H1 (cell line): ENCODE measurements around the gene SPRN. TPM values are rescaled to one million over a fixed set of nuclear protein-coding genes. Genes with fewer than 3 reads are reported as not detected.

Source experiments
- CTCF ChIA-PET: fragments of 300-600 bp; sonication (Branson Sonifier 250); formaldehyde crosslinking; loops from one replicate; lab custom pipeline; 2021; ENCODE audit not compliant: partially characterized antibody; lab: Charles Lee
- POLR2A ChIA-PET: fragments of 300-600 bp; sonication (Branson Sonifier 250); formaldehyde crosslinking; loops from one replicate; lab custom pipeline; 2021; ENCODE audit warnings: inconsistent platforms; ENCODE audit not compliant: partially characterized antibody; lab: Charles Lee
- DNase-seq, 2 experiments: peaks; one replicate each; pipeline versions ENCODE4 v3.0.0 to v3.0.0-alpha.2; 2010 to 2022; ENCODE audit warnings: low spot score in 2 of 2, low read depth in 1 of 2, mixed read lengths in 1 of 2
- FAIRE-seq: peaks from 2 replicates; lab custom pipeline; 2011; peaks lifted over from hg19 to GRCh38; lab: Jason Lieb, UNC
- H2AFZ ChIP-seq: 2 replicates; pipeline ENCODE4 v1.8.1; 2012; ENCODE audit warnings: low read length, inconsistent platforms
- H2AK5ac ChIP-seq: 2 replicates; pipeline ENCODE4 v1.6.1; 2013; ENCODE audit warnings: low read depth, low read length
- H2BK120ac ChIP-seq: replicated peaks from 2 replicates; pipeline ENCODE3; 2013; ENCODE audit warnings: low read depth, low read length, inconsistent platforms
- H2BK12ac ChIP-seq: 2 replicates; pipeline ENCODE4 v1.6.1; 2013; ENCODE audit warnings: low read depth, low read length
- H2BK15ac ChIP-seq: 2 replicates; pipeline ENCODE4 v1.6.1; 2013; ENCODE audit warnings: low read length
- H2BK20ac ChIP-seq: 2 replicates; pipeline ENCODE4 v1.6.1; 2013; ENCODE audit warnings: low read length
- H2BK5ac ChIP-seq: 2 replicates; pipeline ENCODE4 v1.6.1; 2013; ENCODE audit warnings: low read depth, low read length
- H3K14ac ChIP-seq: 2 replicates; pipeline ENCODE4 v1.6.1; 2013; ENCODE audit warnings: inconsistent platforms; ENCODE audit not compliant: insufficient read length
- H3K18ac ChIP-seq: 2 replicates; pipeline ENCODE4 v1.6.1; 2013; ENCODE audit warnings: low read length; ENCODE audit errors: extremely low read depth
- H3K23ac ChIP-seq: 2 replicates; pipeline ENCODE4 v1.6.1; 2013; ENCODE audit warnings: inconsistent platforms; ENCODE audit not compliant: insufficient read length
- H3K23me2 ChIP-seq: 2 replicates; pipeline ENCODE4 v1.6.1; 2013; ENCODE audit warnings: low read depth, low read length
- H3K27ac ChIP-seq: 2 replicates; pipeline ENCODE4 v1.6.1; 2011; ENCODE audit warnings: low read depth, low read length, inconsistent platforms
- H3K27me3 ChIP-seq, 4 experiments: replicated peaks in 1 of 4; 1 replicate in 1 of 4; 2 replicates in 3 of 4; pipeline versions ENCODE4 v1.6.1 to v1.8.1; 2011 to 2013; ENCODE audit warnings: low read length in 3 of 4, mild to moderate bottlenecking in 3 of 4, inconsistent platforms in 2 of 4, mixed read lengths in 2 of 4, moderate library complexity in 1 of 4; ENCODE audit not compliant: control insufficient read depth in 3 of 4, insufficient read depth in 3 of 4; ENCODE audit errors: extremely low read depth in 1 of 4
- H3K36me3 ChIP-seq, 4 experiments: 2 replicates each; pipeline versions ENCODE4 v1.6.1 to v1.8.1; 2011 to 2013; ENCODE audit warnings: mild to moderate bottlenecking in 4 of 4, low read length in 3 of 4, moderate library complexity in 2 of 4, control low read depth in 1 of 4, inconsistent platforms in 1 of 4; ENCODE audit not compliant: insufficient read depth in 4 of 4, control insufficient read depth in 2 of 4
- H3K4ac ChIP-seq: replicated peaks from 2 replicates; pipeline ENCODE3; 2013; ENCODE audit warnings: low read length, low read depth, mixed read lengths, inconsistent platforms; ENCODE audit not compliant: insufficient read length
- H3K4me1 ChIP-seq, 4 experiments: replicated peaks in 1 of 4; 1 replicate in 1 of 4; 2 replicates in 3 of 4; pipeline versions ENCODE4 v1.6.1 to v1.8.1; 2011 to 2013; ENCODE audit warnings: low read length in 3 of 4, inconsistent platforms in 2 of 4, mixed read lengths in 1 of 4; ENCODE audit not compliant: insufficient read depth in 4 of 4, control insufficient read depth in 3 of 4
- H3K4me2 ChIP-seq, 2 experiments: 2 replicates each; pipeline versions ENCODE4 v1.6.1 to v1.8.1; 2011 to 2013; ENCODE audit warnings: low read depth in 2 of 2, low read length in 2 of 2, control low read depth in 1 of 2, inconsistent platforms in 1 of 2, mild to moderate bottlenecking in 1 of 2; ENCODE audit not compliant: insufficient read depth in 1 of 2
- H3K4me3 ChIP-seq, 4 experiments: fragments of 200-600, 300-600 bp in 1 of 4; sonication (generic), shearing (Covaris generic), sonication (Bioruptor Twin) in 1 of 4; 2 replicates each; pipeline versions ENCODE4 v1.5.1 to v1.8.1; 2011 to 2016; ENCODE audit warnings: low read length in 4 of 4, low read depth in 3 of 4, control low read depth in 2 of 4, inconsistent platforms in 2 of 4, mild to moderate bottlenecking in 2 of 4, mixed read lengths in 1 of 4, moderate library complexity in 1 of 4; ENCODE audit not compliant: insufficient read depth in 2 of 4; ENCODE audit errors: extremely low read depth in 1 of 4
- H3K56ac ChIP-seq: replicated peaks from 2 replicates; pipeline ENCODE3; 2013; ENCODE audit warnings: low read depth, mild to moderate bottlenecking, mixed read lengths, low read length, inconsistent platforms; ENCODE audit not compliant: insufficient read length
- H3K79me1 ChIP-seq: 2 replicates; pipeline ENCODE4 v1.6.1; 2013; ENCODE audit warnings: low read depth, low read length, control low read depth
- H3K79me2 ChIP-seq, 2 experiments: 2 replicates each; pipeline versions ENCODE4 v1.6.1 to v1.8.1; 2012 to 2013; ENCODE audit warnings: low read length in 2 of 2, mild to moderate bottlenecking in 2 of 2, inconsistent platforms in 1 of 2; ENCODE audit not compliant: insufficient read depth in 2 of 2, control insufficient read depth in 1 of 2
- H3K9ac ChIP-seq, 4 experiments: replicated peaks in 1 of 4; 1 replicate in 1 of 4; 2 replicates in 3 of 4; pipeline versions ENCODE4 v1.6.1 to v1.8.1; 2011 to 2013; ENCODE audit warnings: low read depth in 3 of 4, low read length in 3 of 4, control low read depth in 2 of 4, mild to moderate bottlenecking in 2 of 4, moderate library complexity in 2 of 4, inconsistent platforms in 1 of 4; ENCODE audit errors: extremely low read depth in 1 of 4
- H3K9me3 ChIP-seq, 2 experiments: 2 replicates each; pipeline versions ENCODE4 v1.6.1 to v1.8.1; 2012 to 2013; ENCODE audit warnings: mild to moderate bottlenecking in 2 of 2, moderate library complexity in 2 of 2, control low read depth in 1 of 2, inconsistent platforms in 1 of 2, low read depth in 1 of 2, low read length in 1 of 2, mixed read lengths in 1 of 2; ENCODE audit not compliant: insufficient read depth in 2 of 2
- H4K20me1 ChIP-seq, 2 experiments: replicated peaks in 1 of 2; 2 replicates each; pipeline versions ENCODE3 to v1.8.1; 2011 to 2013; ENCODE audit warnings: inconsistent platforms in 2 of 2, low read length in 2 of 2, mild to moderate bottlenecking in 1 of 2; ENCODE audit not compliant: insufficient read depth in 2 of 2, control insufficient read depth in 1 of 2
- H4K5ac ChIP-seq: 2 replicates; pipeline ENCODE4 v1.6.1; 2013; ENCODE audit warnings: low read length, low read depth, mixed read lengths, inconsistent platforms; ENCODE audit not compliant: insufficient read length
- H4K8ac ChIP-seq: 2 replicates; pipeline ENCODE4 v1.8.0; 2013; ENCODE audit warnings: mild to moderate bottlenecking, moderate library complexity, low read length, inconsistent platforms; ENCODE audit not compliant: insufficient read depth; ENCODE audit errors: extremely low read depth
- H4K91ac ChIP-seq: replicated peaks from 2 replicates; pipeline ENCODE3; 2013; ENCODE audit warnings: low read length, mixed read lengths, inconsistent platforms; ENCODE audit not compliant: insufficient read length
- CBX8 ChIP-seq: fragments of 300-800, 300-1000 bp; sonication (generic); IDR thresholded peaks from 2 replicates; pipeline ENCODE4 v1.7.1; 2016; ENCODE audit warnings: low read depth, low read length, borderline replicate concordance
- GABPA ChIP-seq: IDR thresholded peaks from 2 replicates; pipeline ENCODE4 v1.6.1; 2011; ENCODE audit warnings: mild to moderate bottlenecking, low read length, moderate library complexity, borderline replicate concordance; ENCODE audit not compliant: insufficient read depth
- KDM4A ChIP-seq: IDR thresholded peaks from one replicate; pipeline ENCODE4 v1.7.1; 2012; ENCODE audit warnings: low read depth, mild to moderate bottlenecking, moderate library complexity, low read length, inconsistent platforms; ENCODE audit not compliant: severe bottlenecking
- MAFK ChIP-seq: IDR thresholded peaks from 2 replicates; pipeline ENCODE4 v1.6.1; 2012; ENCODE audit warnings: low read depth, mild to moderate bottlenecking, improper control_type of control experiment, low read length
- NANOG ChIP-seq: IDR thresholded peaks from 2 replicates; pipeline ENCODE4 v1.6.1; 2011; ENCODE audit warnings: low read length, low read depth, mild to moderate bottlenecking, inconsistent platforms; ENCODE audit not compliant: insufficient read depth, poor library complexity, severe bottlenecking
- WGBS, 2 experiments: shearing (Covaris generic) in 1 of 2; methylation state at CpG; one replicate each; pipeline versions ENCODE4 v1.1.6 to v1.1.7; 2013 to 2015; ENCODE audit warnings: low lambda C conversion rate in 2 of 2, mixed read lengths in 2 of 2, inconsistent platforms in 1 of 2, low coverage in 1 of 2, missing lambda C conversion rate in 1 of 2; ENCODE audit not compliant: insufficient replicate concordance in 2 of 2, insufficient coverage in 1 of 2, insufficient read length in 1 of 2; ENCODE audit errors: extremely low coverage in 1 of 2, missing lambda C conversion rate in 1 of 2; 5-methylcytosine and 5-hydroxymethylcytosine counted together
- polyA plus RNA-seq, 7 experiments: library from polyadenylated mRNA; depleted of rRNA in 3 of 7; stranded (reverse) in 5 of 7; unstranded in 2 of 7; fragments of >200 nt in 5 of 7; fragments of 200-250 nt in 2 of 7; gene quantifications; 1 replicate in 5 of 7; 2 replicates in 1 of 7; 4 replicates in 1 of 7; pipeline versions ENCODE4 v1.2.1 to v1.2.3, GENCODE V29; 2011 to 2013; ENCODE audit warnings: missing spikeins in 2 of 7, mixed read lengths in 2 of 7
- total RNA-seq: library from RNA; stranded (reverse); fragmentation: NEBNext Ultra II Directional; extraction: Animal tissue kit (Norgen Biotek cat#: 25700); gene quantifications from 2 replicates; pipeline ENCODE4 v1.2.1, GENCODE V29; 2021

The SPRN gene
- total and polyA plus RNA-seq, 2 of the 8 experiments (the other 6 are each of a cell fraction or from before 2014, with no cell fraction given) = 0.23 to 0.24 TPM

DNA sequence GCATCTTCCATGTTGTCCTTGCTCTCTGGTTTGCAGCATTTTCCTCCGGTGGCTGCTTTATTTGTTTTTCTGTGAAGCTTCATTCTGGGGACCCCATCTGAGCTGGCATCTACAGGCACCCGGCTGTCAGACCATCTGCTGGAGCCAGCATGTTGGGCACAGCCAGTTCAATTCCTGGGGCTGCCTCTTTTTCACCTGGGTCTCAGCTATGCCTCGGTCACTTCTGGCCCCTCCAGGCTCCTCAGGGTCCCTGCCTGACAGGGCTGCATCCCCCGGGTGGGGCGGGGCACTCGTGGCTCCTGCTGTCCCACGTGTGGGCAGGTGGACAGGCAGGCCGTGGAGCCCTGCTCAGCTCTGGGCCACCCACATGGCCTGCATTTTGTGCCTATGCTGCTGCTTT lies 37.4 kb upstream of the SPRN start:
- no peaks in the 10 kb centered on the region for H4K20me1 ChIP-seq
- H3K36me3 ChIP-seq = no peaks in the 10 kb centered on the region; a peak in 1 of 8 replicates
- H2AFZ ChIP-seq = no peak overlapping the region
- no peak overlapping the region for H2BK20ac ChIP-seq
- POLR2A ChIA-PET = no interaction called here
- H4K8ac ChIP-seq = no peak overlapping the region
- no peak overlapping the region for H2BK12ac ChIP-seq
- no peak overlapping the region for H3K56ac ChIP-seq
- H3K14ac ChIP-seq = no peak overlapping the region
- H3K4me1 ChIP-seq = no peaks in the 10 kb centered on the region
- H2BK120ac ChIP-seq = no peak overlapping the region
- TF ChIP-seq MAFK = no peak
- no peak for TF ChIP-seq NANOG
- TF ChIP-seq GABPA = no peak
- TF ChIP-seq CBX8 = no peak
- no peak for TF ChIP-seq KDM4A
- no peak overlapping the region for H3K4me3 ChIP-seq
- no peaks in the 10 kb centered on the region for H3K79me2 ChIP-seq
- H3K9me3 ChIP-seq = peaks cover 69 to 89% of the 10 kb centered on the region in 2 experiments
- no peak overlapping the region for H2AK5ac ChIP-seq
- no peak overlapping the region for H3K27ac ChIP-seq
- no peaks in the 10 kb centered on the region for H3K79me1 ChIP-seq
- WGBS, 2 experiments = 82% methylated on average over 8 of the region's 8 CpGs; no CpG with 5 or more reads in 1 of the 2 experiments
- H3K4me2 ChIP-seq = no peak overlapping the region
- no peak for FAIRE-seq
- no peak overlapping the region for H3K9ac ChIP-seq
- no peaks in the 10 kb centered on the region for H3K27me3 ChIP-seq
- CTCF ChIA-PET = no interaction called here
- H3K23me2 ChIP-seq = no peaks in the 10 kb centered on the region
- no peak overlapping the region for H2BK5ac ChIP-seq
- no peak for DNase-seq
- H3K23ac ChIP-seq = no peak overlapping the region
- H3K4ac ChIP-seq = no peak overlapping the region
- H4K91ac ChIP-seq = no peak overlapping the region
- H3K18ac ChIP-seq = no peak overlapping the region
- no peak overlapping the region for H2BK15ac ChIP-seq
- H4K5ac ChIP-seq = no peak overlapping the region
